Dedifferentiated amniotic fluid mesenchymal stem cell (primary cell): ENCODE data around the gene ARHGEF37.

ENCODE experiments used
- DNase-seq: peaks from one replicate; pipeline ENCODE4 v3.0.0-alpha.2; 2016; ENCODE audit errors: extremely low spot score

Gene ARHGEF37

GRCh38 chr5:149628846-149629388, 47.6 kb downstream of the ARHGEF37 start:
- DNase-seq = no peak

DNA sequence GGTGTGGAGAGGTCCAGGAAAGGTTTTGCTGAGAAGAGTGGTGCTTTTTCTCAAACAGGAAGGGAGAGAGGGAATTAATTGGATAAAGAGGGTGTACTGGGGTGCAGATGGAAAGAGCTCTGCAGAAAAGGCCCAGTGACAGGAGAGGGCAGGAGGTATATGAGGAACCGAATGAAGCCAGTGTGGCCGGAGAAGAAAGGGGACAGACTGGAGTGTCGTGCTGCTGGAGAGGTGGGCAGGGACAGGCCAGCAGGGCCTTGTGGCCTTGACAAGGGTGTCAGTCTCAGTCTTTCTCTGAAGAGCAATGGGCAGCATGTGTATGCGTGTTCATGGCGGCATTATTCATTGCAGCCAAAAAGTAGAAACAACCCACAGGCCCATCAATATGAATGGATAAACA, 48.1 kb downstream of the ARHGEF37 start:
- no peak for DNase-seq

DNA sequence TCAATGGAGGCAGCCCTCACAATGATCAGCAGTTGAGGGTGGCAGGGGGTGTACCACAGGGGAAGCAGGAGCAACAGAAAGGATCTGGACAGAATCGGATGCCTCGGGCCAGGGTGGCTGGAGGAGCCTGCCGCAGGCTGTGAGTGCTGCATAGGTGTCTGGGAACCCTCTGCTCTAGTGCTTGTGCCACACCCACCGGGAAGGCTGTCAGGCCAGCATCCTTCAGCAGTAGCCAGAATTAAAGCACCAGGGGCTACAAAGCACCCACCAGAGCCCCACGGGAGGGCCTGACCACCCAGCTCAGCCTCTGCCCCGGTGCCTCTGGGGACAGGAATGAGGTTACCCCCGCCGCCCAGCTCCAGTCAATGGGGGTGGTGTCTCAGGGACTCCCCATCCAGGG, 49.0 kb downstream of the ARHGEF37 start:
- DNase-seq = no peak

- DNase-seq = no peak
Observed at GRCh38 chr5:149631506-149631905, 50.2 kb downstream of the ARHGEF37 start.

DNA sequence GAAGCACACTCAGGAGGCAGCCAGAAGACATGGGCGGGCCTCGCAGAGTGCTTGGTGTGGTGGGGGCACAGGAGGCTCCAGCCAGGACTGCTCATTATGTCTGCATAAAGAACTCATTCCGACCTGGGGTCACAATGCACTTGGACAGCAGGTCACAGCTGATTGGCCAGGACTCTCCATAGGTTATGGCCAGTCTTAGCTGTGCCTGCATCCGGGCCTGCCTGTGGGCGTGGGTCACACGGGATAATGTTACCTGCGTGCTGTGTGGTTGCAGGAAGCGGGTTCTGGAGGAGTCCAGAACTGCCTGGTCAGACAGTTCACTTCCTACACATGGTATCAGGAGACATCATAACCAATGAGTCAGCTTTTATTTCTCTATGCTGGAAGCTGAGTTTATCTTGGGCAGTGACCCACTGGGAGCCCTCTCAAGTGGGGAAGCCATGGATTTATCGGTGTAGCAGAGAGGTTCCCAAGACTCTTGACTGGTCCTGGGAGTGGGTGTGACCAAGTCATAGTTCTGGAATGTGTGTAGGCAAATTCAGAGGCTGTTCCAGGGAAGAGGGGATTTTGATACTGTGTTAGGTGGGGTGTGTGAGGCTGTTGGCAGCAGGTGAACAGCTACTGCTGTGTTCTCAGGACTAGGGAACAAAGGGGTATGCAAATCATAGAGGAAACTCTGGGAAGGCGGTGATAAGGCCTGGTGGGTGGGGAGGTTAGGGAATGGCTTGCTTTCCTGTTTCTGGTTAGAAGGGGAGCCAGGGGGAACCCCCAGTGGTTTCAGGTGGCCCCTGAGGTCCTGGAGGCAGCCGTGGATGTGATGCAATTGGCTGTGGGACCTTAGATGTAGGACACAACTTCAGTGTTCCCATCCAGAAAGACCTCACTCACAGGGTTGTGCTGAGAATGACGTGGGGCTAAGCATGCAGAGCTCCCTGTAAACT, 51.3 kb downstream of the ARHGEF37 start:
- peak; percentile 37 for DNase-seq

- DNase-seq = no peak
Observed at GRCh38 chr5:149633476-149634350, 52.4 kb downstream of the ARHGEF37 start.

GRCh38 chr5:149635394-149635793, 54.1 kb downstream of the ARHGEF37 start:
- no peak for DNase-seq

DNA sequence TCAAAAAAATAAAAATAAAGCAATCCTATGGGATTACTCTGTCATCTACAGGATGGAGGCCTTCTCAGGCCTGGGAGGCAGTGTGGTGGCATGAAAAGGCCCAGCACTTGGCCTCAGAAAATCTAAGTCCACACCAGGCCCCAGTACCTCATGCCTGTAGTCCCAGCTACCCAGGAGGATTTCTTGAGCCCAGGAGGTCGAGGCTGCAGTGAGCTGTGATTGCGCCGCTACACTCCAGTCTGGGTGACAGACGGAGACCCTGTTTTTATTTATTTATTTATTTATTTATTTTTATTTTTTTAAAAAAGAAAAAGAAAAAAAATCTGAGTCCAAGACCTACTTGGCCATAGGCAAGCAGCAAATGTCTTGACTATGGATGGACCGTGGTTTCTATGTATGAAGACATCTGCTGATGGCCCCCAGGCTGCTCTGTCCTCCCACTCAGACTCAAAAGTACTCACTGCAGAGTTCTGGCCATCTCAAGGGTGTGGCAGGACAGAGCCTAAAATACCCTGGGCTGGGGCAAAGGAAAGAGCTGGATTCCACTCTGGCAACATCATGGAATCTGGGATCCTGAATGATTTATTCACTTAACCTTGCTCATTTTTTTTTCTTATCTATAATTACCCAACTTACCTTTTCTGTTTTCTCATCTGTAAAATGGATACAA, 55.0 kb downstream of the ARHGEF37 start:
- DNase-seq = no peak

DNA sequence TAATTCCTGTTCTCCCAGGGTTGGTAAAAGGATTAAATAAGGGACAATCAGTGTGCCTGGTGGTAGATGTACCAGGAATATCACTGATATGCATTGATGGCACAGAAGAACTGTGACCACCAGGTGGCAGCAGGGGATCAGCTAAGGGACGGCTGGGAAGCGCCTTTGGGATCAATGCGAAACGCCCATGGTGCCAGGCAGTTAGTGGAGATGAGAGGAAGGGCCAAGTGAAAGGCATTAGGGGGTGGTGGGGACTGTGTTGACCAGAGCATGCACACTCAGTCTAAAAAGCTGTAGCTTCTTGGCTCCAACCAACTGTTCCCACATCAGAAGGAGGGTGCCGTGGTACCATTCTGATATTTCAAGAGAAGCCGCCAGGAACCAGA, 55.6 kb downstream of the ARHGEF37 start:
- DNase-seq = peak; percentile 43

- DNase-seq = no peak
Observed at GRCh38 chr5:149638136-149638535, 56.8 kb downstream of the ARHGEF37 start.

GRCh38 chr5:149638546-149639241, 57.4 kb downstream of the ARHGEF37 start:
- DNase-seq = no peak

DNA sequence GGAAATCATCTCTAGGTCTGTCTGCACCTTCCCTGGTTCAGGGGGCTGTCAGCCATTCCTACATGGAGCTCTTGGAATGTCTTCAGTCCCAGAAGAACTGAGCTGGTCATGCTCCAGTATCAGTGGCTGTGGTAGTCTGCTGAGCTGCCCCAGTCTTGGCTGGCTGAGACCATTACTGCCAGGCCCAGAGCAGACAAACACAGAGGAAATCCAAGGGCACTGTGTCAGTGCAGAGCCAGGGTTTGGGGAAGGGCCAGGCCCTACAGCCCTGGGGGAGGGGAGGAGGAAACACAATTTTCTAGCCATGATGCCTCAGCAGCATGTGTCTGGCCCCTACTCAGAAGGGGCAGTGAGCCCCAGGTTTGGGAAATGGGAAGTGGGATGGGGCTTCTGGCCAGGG, 58.4 kb downstream of the ARHGEF37 start:
- no peak for DNase-seq

DNA sequence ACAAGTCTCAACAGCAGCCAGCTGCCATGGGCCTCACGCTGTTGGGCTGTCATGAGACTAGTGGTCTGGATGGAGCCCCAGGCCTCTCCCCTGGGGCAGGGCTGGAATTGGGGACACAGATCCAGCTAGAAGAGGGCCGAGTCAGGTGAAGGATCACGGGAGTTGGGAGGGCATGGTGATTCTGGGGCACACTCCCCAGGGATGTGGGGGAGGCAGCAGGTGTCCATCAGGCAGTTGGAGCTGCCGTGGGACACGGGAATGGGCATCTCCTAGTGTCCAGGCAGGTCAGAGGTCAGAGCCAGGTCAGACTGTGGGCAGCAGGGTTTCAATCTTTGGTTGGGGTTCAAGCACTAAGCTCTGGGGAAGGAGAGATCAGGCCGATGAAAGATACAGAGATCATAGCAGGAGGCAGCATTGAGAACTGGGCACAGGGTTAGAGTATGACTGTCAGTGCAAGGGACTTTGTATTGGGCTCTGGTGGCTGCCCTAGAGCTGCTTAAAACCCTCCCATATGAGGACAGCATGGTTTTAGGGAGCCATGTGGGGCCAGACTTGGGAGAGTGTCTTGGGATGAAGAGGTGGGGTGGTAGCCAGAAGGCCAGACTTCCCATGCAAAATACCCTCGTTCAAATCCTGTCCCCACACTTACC, 59.2 kb downstream of the ARHGEF37 start:
- DNase-seq = no peak

- no peak for DNase-seq
Observed at GRCh38 chr5:149641000-149641576, 59.8 kb downstream of the ARHGEF37 start.

- DNase-seq = no peak
Observed at GRCh38 chr5:149641600-149641999, 60.3 kb downstream of the ARHGEF37 start.

- DNase-seq = no peak
Observed at GRCh38 chr5:149643781-149644180, 62.5 kb downstream of the ARHGEF37 start.

DNA sequence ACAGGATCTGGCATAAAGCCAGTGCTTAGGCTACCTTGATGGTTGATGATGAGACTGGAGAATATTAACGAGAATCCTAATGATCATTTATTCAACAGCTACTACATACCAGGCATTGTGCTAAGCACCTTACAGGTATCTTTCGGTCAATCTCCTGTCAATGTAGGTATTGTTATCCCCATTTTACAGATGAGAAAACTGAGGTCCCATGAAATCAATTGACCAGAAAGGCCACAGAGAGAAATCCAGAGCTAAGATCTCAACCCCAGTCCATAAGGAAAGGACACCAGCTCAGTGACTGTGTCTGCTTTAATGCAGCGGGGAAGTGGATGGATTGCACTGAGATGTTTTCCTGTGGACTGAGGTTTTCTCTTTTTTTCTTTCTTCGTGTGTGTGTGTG, 63.3 kb downstream of the ARHGEF37 start:
- DNase-seq = no peak

DNA sequence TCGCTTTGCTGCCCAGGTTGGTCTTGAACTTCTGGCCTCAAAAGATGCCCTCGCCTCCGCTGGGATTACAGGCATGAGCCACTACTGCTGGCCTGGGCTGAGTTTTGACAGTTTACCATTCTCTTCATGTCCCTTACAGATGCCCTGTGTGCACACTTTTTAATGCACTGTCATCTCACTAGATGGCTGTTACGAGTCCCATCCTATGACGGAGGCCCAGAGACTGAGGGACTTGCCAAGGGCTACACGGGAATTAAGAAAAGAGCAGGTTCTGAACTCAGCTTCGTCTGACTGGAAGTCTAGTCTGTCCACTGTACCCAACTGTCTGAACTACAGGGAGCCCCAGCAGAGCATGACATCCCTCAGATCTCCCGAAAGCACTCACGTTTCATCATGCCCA, 63.9 kb downstream of the ARHGEF37 start:
- DNase-seq = no peak

DNA sequence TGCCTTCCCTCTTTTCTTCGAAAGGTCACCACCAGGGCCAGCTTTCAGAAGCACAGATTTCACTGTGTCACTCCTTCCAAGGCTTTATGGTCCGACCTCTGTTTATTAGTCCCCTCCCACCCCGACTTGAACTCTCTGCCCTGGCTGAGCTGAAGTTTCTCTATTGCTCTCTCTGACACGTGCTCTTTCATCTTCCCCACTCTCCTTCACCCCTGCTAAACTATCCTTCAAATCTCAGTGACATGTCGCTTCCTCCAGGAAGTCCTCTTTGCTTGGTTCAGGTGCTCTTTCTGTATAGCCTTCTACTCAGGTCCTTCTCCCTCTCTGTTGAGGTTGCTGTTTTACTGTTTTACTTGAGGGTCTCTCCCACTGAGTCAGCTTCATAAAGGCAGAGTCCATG, 64.4 kb downstream of the ARHGEF37 start:
- no peak for DNase-seq

DNA sequence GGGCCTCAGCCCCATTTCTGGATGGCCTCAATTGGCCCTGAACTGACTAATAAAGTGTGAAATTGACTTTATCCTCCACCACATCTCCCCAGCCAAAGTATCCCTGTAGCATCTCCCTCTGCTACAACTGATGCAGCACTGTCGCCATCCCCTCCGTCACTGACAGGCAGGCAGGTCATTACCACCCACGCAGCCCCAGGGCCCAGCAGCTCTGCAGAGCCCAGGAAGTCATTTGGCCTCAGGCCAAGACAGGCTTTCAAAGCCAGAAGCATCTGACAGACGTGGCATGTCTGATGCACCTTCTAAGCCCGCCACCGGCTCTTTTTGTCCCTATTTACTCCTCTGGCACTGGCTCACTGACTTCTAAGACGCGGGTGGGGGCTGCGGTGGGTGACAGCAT, 65.3 kb downstream of the ARHGEF37 start:
- DNase-seq = no peak
